ENCODE results near the gene KCNK3.

DNA sequence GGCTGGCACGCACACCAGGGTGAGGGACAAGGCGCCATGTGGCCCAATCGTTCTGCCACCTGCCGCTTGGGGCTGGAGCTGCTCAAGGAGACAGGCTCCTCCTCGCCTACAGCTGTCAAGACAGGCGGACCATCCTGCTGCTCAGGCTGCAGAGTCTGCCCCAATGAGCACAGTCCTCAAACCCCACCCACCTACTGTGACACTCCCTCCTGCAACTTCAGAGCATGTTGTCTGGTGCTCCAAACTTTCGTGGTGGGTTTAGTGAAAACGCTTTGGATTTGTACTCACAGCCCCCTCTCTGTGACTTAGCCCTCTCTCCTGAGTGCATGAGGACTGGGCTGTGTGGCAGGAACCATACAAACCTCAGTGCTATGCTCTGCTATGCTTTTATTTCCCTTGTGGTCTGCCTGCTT lies 48.4 kb downstream of the KCNK3 start:
- TF ChIP-seq, protein P1, sequence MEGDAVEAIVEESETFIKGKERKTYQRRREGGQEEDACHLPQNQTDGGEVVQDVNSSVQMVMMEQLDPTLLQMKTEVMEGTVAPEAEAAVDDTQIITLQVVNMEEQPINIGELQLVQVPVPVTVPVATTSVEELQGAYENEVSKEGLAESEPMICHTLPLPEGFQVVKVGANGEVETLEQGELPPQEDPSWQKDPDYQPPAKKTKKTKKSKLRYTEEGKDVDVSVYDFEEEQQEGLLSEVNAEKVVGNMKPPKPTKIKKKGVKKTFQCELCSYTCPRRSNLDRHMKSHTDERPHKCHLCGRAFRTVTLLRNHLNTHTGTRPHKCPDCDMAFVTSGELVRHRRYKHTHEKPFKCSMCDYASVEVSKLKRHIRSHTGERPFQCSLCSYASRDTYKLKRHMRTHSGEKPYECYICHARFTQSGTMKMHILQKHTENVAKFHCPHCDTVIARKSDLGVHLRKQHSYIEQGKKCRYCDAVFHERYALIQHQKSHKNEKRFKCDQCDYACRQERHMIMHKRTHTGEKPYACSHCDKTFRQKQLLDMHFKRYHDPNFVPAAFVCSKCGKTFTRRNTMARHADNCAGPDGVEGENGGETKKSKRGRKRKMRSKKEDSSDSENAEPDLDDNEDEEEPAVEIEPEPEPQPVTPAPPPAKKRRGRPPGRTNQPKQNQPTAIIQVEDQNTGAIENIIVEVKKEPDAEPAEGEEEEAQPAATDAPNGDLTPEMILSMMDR (IDR thresholded peaks at IDR 0.05) = no peak
- no peak for TF ChIP-seq EP300 (IDR thresholded peaks at IDR 0.05)
